ENCODE measurements around the gene ATP6V1F.
A peak's percentile ranks its signal among the peaks of the same experiment; 100 is the strongest.

Gene ATP6V1F

DNA sequence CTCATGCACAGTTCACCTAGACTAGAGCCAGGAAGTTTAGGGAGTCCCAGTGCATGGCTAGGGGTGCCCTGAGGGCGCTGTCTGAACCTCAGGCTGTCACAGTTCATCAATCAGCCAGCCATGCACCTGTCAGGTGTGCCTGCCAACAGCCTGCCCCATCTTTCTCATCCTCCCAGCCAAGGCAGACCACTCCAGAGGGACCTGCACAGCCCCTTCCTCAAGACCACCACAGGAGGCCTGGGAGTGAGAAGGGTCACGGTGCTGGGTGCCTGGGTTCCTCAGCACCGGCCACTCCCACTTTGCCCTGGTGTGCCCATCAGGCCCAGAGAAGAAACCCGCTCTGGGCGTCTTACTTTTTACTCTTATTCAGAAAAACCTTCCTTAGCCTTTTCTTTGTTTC lies 8.4 kb downstream of the ATP6V1F start:
- H3K4me3 ChIP-seq (ENCODE audit: low read length), result no peak overlapping the region
- DNase-seq (ENCODE audit: low read depth), result no peak
- no peak for TF ChIP-seq CTCF (conservative IDR thresholded peaks at IDR 0.05; ENCODE audit: low read depth, low read length)

DNA sequence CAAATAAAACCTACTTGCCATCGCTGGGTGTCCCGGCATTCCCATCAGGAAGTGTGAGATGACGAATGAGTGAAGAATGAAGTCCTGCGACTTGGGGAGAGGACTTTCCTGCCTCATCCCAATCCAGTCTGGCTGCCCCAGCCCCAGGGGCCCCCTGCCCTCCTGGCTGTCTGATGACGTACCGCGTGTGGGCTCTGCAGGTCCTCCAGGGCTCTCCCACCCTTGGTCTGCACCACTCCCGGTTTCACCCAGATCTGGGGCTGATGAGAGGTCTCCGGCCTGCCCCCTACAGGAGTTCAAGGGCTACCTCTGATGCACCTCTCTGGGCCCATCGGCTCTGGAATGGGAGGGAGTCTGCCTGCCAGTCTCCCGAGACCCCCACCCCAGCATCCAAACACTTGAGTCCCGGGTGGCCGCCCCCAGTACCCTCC lies 9.8 kb downstream of the ATP6V1F start:
- no peak for DNase-seq (ENCODE audit: low read depth)
- H3K4me3 ChIP-seq (ENCODE audit: low read length), result no peak overlapping the region
- TF ChIP-seq CTCF (conservative IDR thresholded peaks at IDR 0.05; ENCODE audit: low read depth, low read length), result peak; percentile 7

DNA sequence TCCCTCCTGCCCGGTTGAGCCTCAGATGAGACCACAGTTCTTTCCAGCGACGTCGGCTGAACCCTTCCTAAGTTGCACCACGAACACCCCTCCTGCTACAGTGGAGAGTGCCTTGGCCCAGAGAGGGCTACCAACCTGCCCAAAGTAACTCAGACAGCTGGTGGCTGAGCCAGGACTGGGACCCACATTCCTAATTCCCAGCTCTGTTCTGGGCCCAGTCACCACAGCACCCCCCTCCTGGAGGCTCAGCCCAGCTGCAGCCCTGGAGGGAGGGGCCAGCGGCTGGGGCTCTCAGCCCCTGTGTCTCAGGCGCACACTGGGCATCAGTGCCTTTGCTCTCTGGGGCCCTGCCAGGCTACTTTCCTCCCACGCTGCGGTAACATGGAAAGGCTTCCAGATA lies 10.6 kb downstream of the ATP6V1F start:
- DNase-seq (ENCODE audit: low read depth), result no peak
- no peak for TF ChIP-seq CTCF (conservative IDR thresholded peaks at IDR 0.05; ENCODE audit: low read depth, low read length)
- no peak overlapping the region for H3K4me3 ChIP-seq (ENCODE audit: low read length)

DNA sequence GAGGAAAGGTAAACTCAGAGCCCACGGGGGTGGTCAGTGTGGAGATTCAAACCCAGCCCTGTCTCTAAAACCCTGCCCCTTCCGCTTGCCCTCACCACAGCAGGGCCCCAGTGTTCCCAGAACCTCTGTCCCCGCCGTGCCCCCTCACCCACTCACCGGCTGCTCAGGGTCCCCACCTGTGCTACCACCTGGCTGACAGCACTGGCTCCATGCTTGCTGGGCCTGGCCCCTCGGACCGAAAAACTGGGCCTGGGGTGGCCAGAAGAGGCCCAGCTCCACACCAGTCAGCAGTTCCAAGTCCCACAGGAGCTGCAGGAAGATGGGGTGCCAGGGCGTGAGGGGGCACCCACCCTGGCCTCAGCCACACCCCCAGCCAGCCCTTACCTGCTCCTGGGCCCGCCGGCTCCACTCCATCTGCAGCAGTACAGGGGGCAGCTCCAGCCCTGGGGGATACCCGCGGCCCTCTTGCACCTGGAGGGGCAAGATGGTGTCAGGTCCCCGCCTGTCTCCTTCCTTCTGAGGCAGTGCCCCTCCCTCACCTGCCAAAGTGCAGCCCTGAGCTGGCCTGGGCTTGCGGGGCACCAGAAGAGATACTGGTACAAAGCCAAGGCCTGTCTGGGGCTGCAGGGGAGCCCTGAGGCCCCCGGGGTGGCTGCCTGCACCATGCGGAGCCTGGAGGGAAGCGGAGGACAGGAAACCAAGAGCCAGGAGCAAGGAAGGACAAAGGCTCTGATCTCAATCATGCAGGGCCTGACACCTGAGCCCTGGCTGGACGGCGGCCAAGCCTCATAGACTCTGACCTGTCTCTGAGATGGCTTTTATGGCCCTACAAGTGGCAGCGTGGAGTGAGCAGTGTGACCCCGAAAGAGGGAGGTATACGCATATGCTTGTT lies 11.7 kb downstream of the ATP6V1F start:
- no peak for DNase-seq (ENCODE audit: low read depth)
- TF ChIP-seq CTCF (conservative IDR thresholded peaks at IDR 0.05; ENCODE audit: low read depth, low read length), result no peak
- H3K4me3 ChIP-seq (ENCODE audit: low read length), result no peak overlapping the region

DNA sequence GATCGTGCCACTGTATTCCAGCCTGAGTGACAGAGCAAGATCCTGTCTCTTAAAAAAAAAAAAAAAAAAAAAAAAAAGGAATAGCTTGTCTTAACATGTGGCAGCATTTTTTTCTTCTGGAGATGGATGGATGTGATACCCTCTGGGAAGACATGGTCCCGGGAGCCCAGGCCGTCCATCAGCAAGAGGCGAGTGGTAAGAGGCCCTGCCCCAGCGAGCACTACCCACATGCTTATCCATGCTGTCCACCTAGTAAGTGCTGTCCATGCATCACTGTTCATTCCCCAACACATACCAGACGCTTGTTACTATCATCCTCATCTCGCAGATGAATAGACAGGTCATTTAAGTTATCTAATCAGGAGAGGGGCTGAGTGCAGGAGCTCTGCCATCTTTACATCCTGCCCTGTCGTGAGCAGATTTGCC lies 12.9 kb downstream of the ATP6V1F start:
- DNase-seq (ENCODE audit: low read depth), result no peak
- no peak for TF ChIP-seq CTCF (conservative IDR thresholded peaks at IDR 0.05; ENCODE audit: low read depth, low read length)
- H3K4me3 ChIP-seq (ENCODE audit: low read length), result no peak overlapping the region

GRCh38 chr7:128876127-128876526 lies 13.5 kb downstream of the ATP6V1F start:
- no peak overlapping the region for H3K4me3 ChIP-seq (ENCODE audit: low read length)
- TF ChIP-seq CTCF (conservative IDR thresholded peaks at IDR 0.05; ENCODE audit: low read depth, low read length), result no peak
- DNase-seq (ENCODE audit: low read depth), result no peak

DNA sequence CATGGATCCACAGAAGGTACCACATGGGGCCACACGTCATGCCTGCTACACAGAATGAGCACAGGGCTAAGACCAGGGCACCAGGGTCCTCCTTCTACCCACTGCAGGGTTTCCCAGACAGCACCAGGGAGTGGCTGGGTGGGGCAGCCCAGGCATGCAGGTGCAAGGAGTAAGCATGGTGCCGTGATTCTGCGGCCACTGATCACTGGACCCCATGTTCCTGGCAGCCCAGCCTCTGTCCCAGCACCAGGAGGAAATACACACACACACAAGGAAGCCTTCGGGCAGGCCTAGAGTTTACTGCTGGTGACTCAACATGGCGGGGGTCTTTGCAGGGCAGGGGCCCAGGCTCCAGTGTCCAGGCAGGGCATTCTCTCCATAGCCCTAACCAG lies 13.9 kb downstream of the ATP6V1F start:
- no peak for TF ChIP-seq CTCF (conservative IDR thresholded peaks at IDR 0.05; ENCODE audit: low read depth, low read length)
- DNase-seq (ENCODE audit: low read depth), result no peak
- H3K4me3 ChIP-seq (ENCODE audit: low read length), result no peak overlapping the region
